SU-DHL-6 (cell line): ENCODE data around the gene CHST15.

ENCODE experiments used
- H2AFZ ChIP-seq: fragments of 200-600 bp; sonication (generic); 2 replicates; pipeline ENCODE4 v1.6.1; 2014; ENCODE audit warnings: low read depth, mild to moderate bottlenecking, moderate library complexity, mixed read lengths, antibody characterized with exemption, low read length; ENCODE audit not compliant: severe bottlenecking
- H3F3A ChIP-seq: fragments of 200-600 bp; shearing (Covaris generic); 2 replicates; pipeline ENCODE4 v1.6.0; 2016; ENCODE audit warnings: antibody characterized with exemption, mild to moderate bottlenecking; ENCODE audit not compliant: insufficient read depth
- H3K27ac ChIP-seq: fragments of 200-600 bp; sonication (generic); 2 replicates; pipeline ENCODE4 v1.5.1; 2016; ENCODE audit warnings: low read depth, mild to moderate bottlenecking, low read length, moderate library complexity, mixed read lengths
- H3K27me3 ChIP-seq: fragments of 200-600 bp; sonication (generic), shearing (Covaris generic); 2 replicates; pipeline ENCODE4 v1.6.0; 2014; ENCODE audit warnings: mild to moderate bottlenecking, low read length
- H3K36me3 ChIP-seq: fragments of 200-600 bp; sonication (generic); 2 replicates; pipeline ENCODE4 v1.6.1; 2014; ENCODE audit warnings: mild to moderate bottlenecking, low read length, mixed read lengths
- H3K4me2 ChIP-seq: fragments of 300-600, 200-600 bp; shearing (Covaris generic), sonication (generic); 2 replicates; pipeline ENCODE4 v1.6.0; 2014; ENCODE audit warnings: low read length, low read depth, mild to moderate bottlenecking; ENCODE audit not compliant: poor library complexity, severe bottlenecking
- H3K4me3 ChIP-seq: fragments of 200-600 bp; sonication (generic); 2 replicates; pipeline ENCODE4 v1.5.1; 2014; ENCODE audit warnings: antibody characterized with exemption, low read length, mild to moderate bottlenecking, mixed read lengths; ENCODE audit not compliant: insufficient read depth, poor library complexity, severe bottlenecking
- H3K79me2 ChIP-seq: fragments of 200-600 bp; sonication (generic); 2 replicates; pipeline ENCODE4 v1.6.1; 2014; ENCODE audit warnings: mild to moderate bottlenecking, low read length, moderate library complexity; ENCODE audit not compliant: insufficient read depth
- H3K9ac ChIP-seq: fragments of 200-600 bp; sonication (generic); 2 replicates; pipeline ENCODE4 v1.7.0; 2014; ENCODE audit warnings: mild to moderate bottlenecking, low read length
- H3K9me2 ChIP-seq: fragments of 200-600 bp; sonication (generic); replicated peaks from 2 replicates; pipeline ENCODE4 v1.6.1; 2014; ENCODE audit warnings: low read length; ENCODE audit not compliant: insufficient read depth
- H3K9me3 ChIP-seq: fragments of 200-600 bp; sonication (generic); 2 replicates; pipeline ENCODE4 v1.6.1; 2014; ENCODE audit warnings: low read length, mixed read lengths; ENCODE audit not compliant: insufficient read depth
- H4K20me1 ChIP-seq: fragments of 200-600 bp; sonication (generic); 2 replicates; pipeline ENCODE4 v1.6.1; 2014; ENCODE audit warnings: low read depth, mild to moderate bottlenecking, antibody characterized with exemption, low read length, moderate library complexity, mixed read lengths
- CTCF ChIP-seq: fragments of 200-600 bp; sonication (generic); IDR thresholded peaks from one replicate; pipeline ENCODE4 v1.5.1; 2017; ENCODE audit warnings: antibody characterized with exemption, mild to moderate bottlenecking, low read length, moderate library complexity; ENCODE audit not compliant: insufficient read depth, poor library complexity, severe bottlenecking
- EZH2phosphoT487 ChIP-seq: fragments of 200-600 bp; sonication (generic), shearing (Covaris generic); conservative IDR thresholded peaks from 2 replicates; pipeline ENCODE4 v1.6.1; 2018; ENCODE audit warnings: mild to moderate bottlenecking, antibody characterized with exemption, low read length, moderate library complexity, mixed read lengths

The CHST15 gene

GRCh38 chr10:124030061-124030460 is 63.3 kb downstream of the CHST15 start:
- Histone ChIP-seq H3K36me3 (no peaks in the 10 kb centered on the region), H3K27me3 (no peaks in the 10 kb centered on the region), H3K9me2 (no peaks in the 10 kb centered on the region), H3K4me2 (no peak overlapping the region), H3K4me3 (no peak overlapping the region), H3K9ac (no peak overlapping the region), H3K27ac (no peak overlapping the region), H3K9me3 (no peaks in the 10 kb centered on the region), H4K20me1 (no peaks in the 10 kb centered on the region), H3K79me2 (no peaks in the 10 kb centered on the region), H2AFZ (no peak overlapping the region), H3F3A (no peaks in the 10 kb centered on the region)
- TF ChIP-seq EZH2phosphoT487: no peak
- TF ChIP-seq CTCF: no peak

- Histone ChIP-seq H3F3A (no peaks in the 10 kb centered on the region), H3K36me3 (no peaks in the 10 kb centered on the region), H3K9me2 (no peaks in the 10 kb centered on the region), H4K20me1 (no peaks in the 10 kb centered on the region), H3K4me2 (no peak overlapping the region), H3K4me3 (no peak overlapping the region), H3K27me3 (no peaks in the 10 kb centered on the region), H3K79me2 (no peaks in the 10 kb centered on the region), H3K9me3 (no peaks in the 10 kb centered on the region), H2AFZ (no peak overlapping the region), H3K9ac (no peak overlapping the region), H3K27ac (no peak overlapping the region)
- TF ChIP-seq CTCF: no peak
- no peak for TF ChIP-seq EZH2phosphoT487
These were observed 63.8 kb downstream of the CHST15 start for GRCh38 chr10:124029559-124029958.

- Histone ChIP-seq H3K27ac (no peak overlapping the region), H3K4me3 (no peak overlapping the region), H3K9me2 (no peaks in the 10 kb centered on the region), H3K27me3 (no peaks in the 10 kb centered on the region), H3K4me2 (no peak overlapping the region), H3K79me2 (no peaks in the 10 kb centered on the region), H3K36me3 (no peaks in the 10 kb centered on the region), H2AFZ (no peak overlapping the region), H3K9ac (no peak overlapping the region), H4K20me1 (no peaks in the 10 kb centered on the region), H3F3A (no peaks in the 10 kb centered on the region), H3K9me3 (no peaks in the 10 kb centered on the region)
- TF ChIP-seq CTCF: no peak
- TF ChIP-seq EZH2phosphoT487: no peak
These were observed 64.5 kb downstream of the CHST15 start for GRCh38 chr10:124028700-124029480.
